Ishikawa (cell line): ENCODE measurements around the gene KPNA3.

ENCODE experiments used
- CEBPB ChIP-seq: IDR thresholded peaks from 2 replicates; pipeline ENCODE4 v1.6.1; 2012
- CREB1 ChIP-seq: IDR thresholded peaks from 2 replicates; pipeline ENCODE4 v1.6.1; 2012; ENCODE audit warnings: low read depth
- EGR1 ChIP-seq: IDR thresholded peaks from 2 replicates; pipeline ENCODE4 v1.6.1; 2012
- EP300 ChIP-seq: IDR thresholded peaks from 2 replicates; pipeline ENCODE4 v1.6.1; 2012; ENCODE audit warnings: borderline replicate concordance
- FOXM1 ChIP-seq: IDR thresholded peaks from 2 replicates; pipeline ENCODE4 v1.6.1; 2012; ENCODE audit warnings: low read depth, borderline replicate concordance
- NFIC ChIP-seq: IDR thresholded peaks from 2 replicates; pipeline ENCODE4 v1.6.1; 2012
- RAD21 ChIP-seq: IDR thresholded peaks from 2 replicates; pipeline ENCODE4 v1.6.1; 2012; ENCODE audit warnings: low read depth
- TAF1 ChIP-seq: IDR thresholded peaks from 2 replicates; pipeline ENCODE4 v1.6.1; 2012; ENCODE audit warnings: low read depth, mild to moderate bottlenecking
- TCF12 ChIP-seq: IDR thresholded peaks from 2 replicates; pipeline ENCODE4 v1.6.1; 2012; ENCODE audit warnings: low read depth
- TEAD4 ChIP-seq: IDR thresholded peaks from 2 replicates; pipeline ENCODE4 v1.6.1; 2012
- YY1 ChIP-seq: IDR thresholded peaks from 2 replicates; pipeline ENCODE4 v1.6.1; 2012; ENCODE audit warnings: low read depth
- ZBTB7A ChIP-seq: IDR thresholded peaks from 2 replicates; pipeline ENCODE4 v1.6.1; 2012; ENCODE audit warnings: low read depth
- TF ChIP-seq, protein P1 (sequence below): IDR thresholded peaks from 2 replicates; pipeline ENCODE4 v1.6.1; 2012
- TF ChIP-seq, protein P2 (sequence below): IDR thresholded peaks from 2 replicates; pipeline ENCODE4 v1.6.1; 2012; ENCODE audit warnings: low read depth, mild to moderate bottlenecking
- TF ChIP-seq, protein P3 (sequence below): IDR thresholded peaks from 2 replicates; pipeline ENCODE4 v1.6.1; 2012

KPNA3 gene

DNA sequence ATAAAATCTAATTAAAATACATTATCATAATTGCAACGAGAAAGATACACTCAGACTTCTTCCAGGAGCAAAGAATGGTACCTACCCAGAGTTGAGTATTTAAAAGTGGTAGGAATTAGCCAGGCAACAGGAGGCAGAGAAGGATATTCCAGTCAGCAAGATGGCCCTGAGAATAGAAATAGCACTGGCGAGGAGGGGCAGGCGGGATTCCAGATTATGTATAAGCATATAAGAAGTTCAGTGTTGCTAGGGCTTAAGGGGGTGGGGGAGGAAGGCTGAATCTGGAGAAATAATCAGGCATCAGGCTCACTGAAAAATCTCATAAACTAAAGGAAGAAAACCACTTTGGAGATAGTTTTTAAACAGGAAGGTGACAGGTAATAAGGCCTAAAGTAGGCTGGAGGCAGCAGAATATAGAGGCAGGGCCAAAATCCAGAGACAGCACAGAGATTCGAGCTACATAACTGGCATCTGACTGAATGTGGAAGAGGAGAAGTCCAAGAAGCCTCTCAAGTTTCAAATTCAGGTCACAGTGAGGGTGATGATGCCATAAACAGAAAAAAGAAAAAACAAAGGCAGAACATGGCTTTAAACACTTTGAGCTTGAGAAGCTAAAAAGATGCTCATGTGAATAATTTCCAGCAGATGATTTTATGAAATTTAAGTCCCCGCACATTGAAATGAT is 7.5 kb downstream of the KPNA3 start:
- no peak for TF ChIP-seq TAF1
- no peak for TF ChIP-seq CEBPB
- TF ChIP-seq TEAD4, result no peak
- no peak for TF ChIP-seq CREB1
- no peak for TF ChIP-seq TCF12
- no peak for TF ChIP-seq YY1
- TF ChIP-seq, protein P1, sequence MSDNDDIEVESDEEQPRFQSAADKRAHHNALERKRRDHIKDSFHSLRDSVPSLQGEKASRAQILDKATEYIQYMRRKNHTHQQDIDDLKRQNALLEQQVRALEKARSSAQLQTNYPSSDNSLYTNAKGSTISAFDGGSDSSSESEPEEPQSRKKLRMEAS, result no peak
- TF ChIP-seq FOXM1, result no peak
- TF ChIP-seq ZBTB7A, result no peak

DNA sequence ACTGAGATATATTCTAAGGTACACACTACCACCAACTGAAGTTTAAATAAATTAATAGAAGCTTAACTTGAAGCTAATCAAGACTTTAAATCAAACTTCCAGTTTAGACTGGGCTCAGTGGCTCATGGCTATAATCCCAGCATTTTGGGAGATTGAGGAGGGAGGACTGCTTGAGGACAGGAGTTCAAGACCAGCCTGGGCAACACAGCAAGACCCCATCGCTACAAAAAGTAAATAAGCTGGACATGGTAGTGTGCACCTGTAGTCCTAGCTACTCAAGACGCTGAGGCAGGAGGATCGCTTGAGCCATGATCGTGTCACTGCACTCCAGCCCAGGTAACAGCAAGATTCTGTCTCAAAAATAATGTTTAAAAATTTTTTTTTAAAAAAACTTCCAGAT is 8.6 kb downstream of the KPNA3 start:
- TF ChIP-seq YY1 (no peak), TCF12 (no peak), NFIC (no peak), CREB1 (no peak)
- TF ChIP-seq, protein P1, result no peak
- TF ChIP-seq, protein P2, sequence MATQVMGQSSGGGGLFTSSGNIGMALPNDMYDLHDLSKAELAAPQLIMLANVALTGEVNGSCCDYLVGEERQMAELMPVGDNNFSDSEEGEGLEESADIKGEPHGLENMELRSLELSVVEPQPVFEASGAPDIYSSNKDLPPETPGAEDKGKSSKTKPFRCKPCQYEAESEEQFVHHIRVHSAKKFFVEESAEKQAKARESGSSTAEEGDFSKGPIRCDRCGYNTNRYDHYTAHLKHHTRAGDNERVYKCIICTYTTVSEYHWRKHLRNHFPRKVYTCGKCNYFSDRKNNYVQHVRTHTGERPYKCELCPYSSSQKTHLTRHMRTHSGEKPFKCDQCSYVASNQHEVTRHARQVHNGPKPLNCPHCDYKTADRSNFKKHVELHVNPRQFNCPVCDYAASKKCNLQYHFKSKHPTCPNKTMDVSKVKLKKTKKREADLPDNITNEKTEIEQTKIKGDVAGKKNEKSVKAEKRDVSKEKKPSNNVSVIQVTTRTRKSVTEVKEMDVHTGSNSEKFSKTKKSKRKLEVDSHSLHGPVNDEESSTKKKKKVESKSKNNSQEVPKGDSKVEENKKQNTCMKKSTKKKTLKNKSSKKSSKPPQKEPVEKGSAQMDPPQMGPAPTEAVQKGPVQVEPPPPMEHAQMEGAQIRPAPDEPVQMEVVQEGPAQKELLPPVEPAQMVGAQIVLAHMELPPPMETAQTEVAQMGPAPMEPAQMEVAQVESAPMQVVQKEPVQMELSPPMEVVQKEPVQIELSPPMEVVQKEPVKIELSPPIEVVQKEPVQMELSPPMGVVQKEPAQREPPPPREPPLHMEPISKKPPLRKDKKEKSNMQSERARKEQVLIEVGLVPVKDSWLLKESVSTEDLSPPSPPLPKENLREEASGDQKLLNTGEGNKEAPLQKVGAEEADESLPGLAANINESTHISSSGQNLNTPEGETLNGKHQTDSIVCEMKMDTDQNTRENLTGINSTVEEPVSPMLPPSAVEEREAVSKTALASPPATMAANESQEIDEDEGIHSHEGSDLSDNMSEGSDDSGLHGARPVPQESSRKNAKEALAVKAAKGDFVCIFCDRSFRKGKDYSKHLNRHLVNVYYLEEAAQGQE, result no peak

DNA sequence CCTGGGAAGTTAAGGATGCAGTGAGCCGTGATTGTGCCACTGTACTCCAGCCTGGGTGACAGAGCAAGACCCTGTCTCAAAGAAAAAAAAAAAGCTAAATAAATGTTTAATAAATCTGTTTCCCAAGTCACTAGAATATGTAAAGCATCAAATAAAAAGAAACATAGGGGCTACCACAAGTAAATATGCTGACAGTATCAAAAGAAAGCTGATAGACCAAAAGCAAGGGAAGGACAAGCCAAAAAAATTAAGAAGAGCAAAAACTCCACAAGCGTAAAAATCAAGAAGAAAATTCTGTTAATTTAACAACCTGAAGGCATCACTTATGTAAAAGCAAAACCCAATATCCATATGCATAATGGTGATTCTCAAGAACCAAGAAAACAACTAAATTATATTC is 9.7 kb downstream of the KPNA3 start:
- TF ChIP-seq, protein P2, result no peak
- TF ChIP-seq, protein P3, sequence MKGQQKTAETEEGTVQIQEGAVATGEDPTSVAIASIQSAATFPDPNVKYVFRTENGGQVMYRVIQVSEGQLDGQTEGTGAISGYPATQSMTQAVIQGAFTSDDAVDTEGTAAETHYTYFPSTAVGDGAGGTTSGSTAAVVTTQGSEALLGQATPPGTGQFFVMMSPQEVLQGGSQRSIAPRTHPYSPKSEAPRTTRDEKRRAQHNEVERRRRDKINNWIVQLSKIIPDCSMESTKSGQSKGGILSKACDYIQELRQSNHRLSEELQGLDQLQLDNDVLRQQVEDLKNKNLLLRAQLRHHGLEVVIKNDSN, result no peak
- TF ChIP-seq TEAD4 (no peak), RAD21 (no peak), FOXM1 (no peak), CEBPB (no peak), YY1 (no peak), EP300 (no peak)

DNA sequence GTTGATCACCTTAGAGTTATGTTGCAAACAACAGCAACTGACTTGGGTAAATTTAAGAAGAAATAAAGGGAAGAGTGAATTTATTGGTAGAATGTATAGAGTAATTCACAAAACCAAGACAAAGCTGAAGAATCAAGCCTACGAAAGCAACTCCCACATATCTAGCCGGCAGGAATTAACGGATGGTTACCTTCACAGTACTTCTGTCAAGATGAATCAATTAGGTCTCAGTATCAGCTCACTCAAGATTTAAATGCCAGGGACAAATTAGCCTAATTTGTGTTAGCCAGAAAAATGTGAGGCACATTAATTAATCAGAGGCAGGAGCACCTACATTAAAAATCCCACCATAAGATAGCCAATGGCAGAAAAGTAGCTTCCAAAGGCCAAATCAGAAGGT is 10.7 kb downstream of the KPNA3 start:
- TF ChIP-seq, protein P2, result no peak
- TF ChIP-seq, protein P1, result no peak
- TF ChIP-seq YY1 (no peak), NFIC (no peak), EP300 (no peak), RAD21 (no peak), CEBPB (no peak)

DNA sequence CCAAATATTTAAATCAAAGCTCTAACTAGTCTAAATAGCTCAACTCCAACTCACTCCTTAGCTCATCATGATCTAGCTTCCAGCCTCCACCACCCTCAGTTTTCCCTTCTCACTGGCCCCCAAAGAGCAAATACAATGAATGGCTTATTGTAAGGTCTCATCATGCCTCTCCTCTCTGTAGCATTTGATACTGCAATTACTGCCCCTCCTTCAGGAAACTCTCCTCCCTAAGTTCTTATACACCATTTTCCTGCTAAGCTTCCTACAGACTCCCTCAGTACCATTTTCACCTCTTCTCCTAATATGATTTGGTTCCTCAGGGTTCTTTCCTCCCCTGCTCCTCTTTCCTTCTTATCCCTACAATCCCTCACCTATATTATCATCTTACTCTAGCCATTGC is 12.8 kb downstream of the KPNA3 start:
- TF ChIP-seq NFIC (no peak), YY1 (no peak), CREB1 (no peak), TAF1 (no peak), CEBPB (no peak), TEAD4 (no peak), RAD21 (no peak), EP300 (no peak), EGR1 (no peak), FOXM1 (no peak)
- TF ChIP-seq, protein P1, result no peak
- TF ChIP-seq, protein P3, result no peak
- TF ChIP-seq, protein P2, result no peak
